ENCODE measurements around the gene COPS3. TPM values are rescaled to one million over a fixed set of nuclear protein-coding genes. Genes with fewer than 3 reads are reported as not detected.

The COPS3 gene
- total RNA-seq, 1 experiment from 2014 or later = 113 TPM

- peaks cover 3% of the 10 kb centered on the region for H3K79me1 ChIP-seq (ENCODE audit: insufficient read depth, low read depth, low read length, poor library complexity, severe bottlenecking)
- Mint-ChIP-seq H3K4me1 (peaks cover 14% of the 10 kb centered on the region in 2 experiments), H3K27ac (no peak overlapping the region; a peak in 1 of 7 replicates), H3K36me3 (ENCODE audit: insufficient read depth in 1 of 3, low read depth in 3 of 3) (peaks cover 22 to 54% (median 51%) of the 10 kb centered on the region in 3 experiments; a peak in 6 of 7 replicates), H3K4me3 (no peak overlapping the region), H3K9me3 (no peaks in the 10 kb centered on the region), H3K27me3 (ENCODE audit: low read depth) (no peaks in the 10 kb centered on the region)
- DNase-seq = no peak
- H2BK15ac ChIP-seq (ENCODE audit: low read depth, low read length) = no peak overlapping the region
- H4K5ac ChIP-seq (ENCODE audit: insufficient read length, low read depth, low read length) = no peak overlapping the region
- no peak overlapping the region for H3K4me2 ChIP-seq (ENCODE audit: insufficient read depth, insufficient read length, low read length)
- H2BK12ac ChIP-seq (ENCODE audit: insufficient read length, low read depth, low read length) = no peak overlapping the region
- no CpG with 5 or more reads among the region's 16 CpGs for WGBS (ENCODE audit: extremely low coverage, insufficient read length, low lambda C conversion rate)
- peaks cover 5% of the 10 kb centered on the region for H3K23me2 ChIP-seq (ENCODE audit: insufficient read length, low read depth, low read length, poor library complexity, severe bottlenecking)
- no peak overlapping the region for H3K4ac ChIP-seq (ENCODE audit: low read depth, low read length)
- no peak overlapping the region for H4K8ac ChIP-seq (replicated peaks; ENCODE audit: insufficient read length, low read depth, low read length)
- peaks cover 9% of the 10 kb centered on the region; the same call in 1 of the 2 replicates for H3K79me2 ChIP-seq (ENCODE audit: insufficient read depth, low read length)
- H2AK5ac ChIP-seq (ENCODE audit: insufficient read length, low read length) = no peak overlapping the region
- H3T11ph ChIP-seq (ENCODE audit: low read length) = no peak overlapping the region
- H2AFZ ChIP-seq (ENCODE audit: low read length) = no peak overlapping the region
- H2BK20ac ChIP-seq (ENCODE audit: low read depth, low read length, poor library complexity, severe bottlenecking) = no peak overlapping the region
- H3K9ac ChIP-seq (ENCODE audit: extremely low read depth, insufficient read length, low read length) = no peak overlapping the region
- no peaks in the 10 kb centered on the region for H3K27me3 ChIP-seq (ENCODE audit: insufficient read depth, low read length)
- H3K23ac ChIP-seq (ENCODE audit: insufficient read length, low read depth, low read length) = no peak overlapping the region
- no peak overlapping the region for H3K18ac ChIP-seq (ENCODE audit: insufficient read length, low read depth, low read length)
- no peak overlapping the region for H3K14ac ChIP-seq (ENCODE audit: insufficient read depth, low read length)
- no peak overlapping the region for H2BK5ac ChIP-seq (ENCODE audit: insufficient read length, low read length)
- TF ChIP-seq CTCF (conservative IDR thresholded peaks at IDR 0.05) = no peak
- no peak overlapping the region for H4K91ac ChIP-seq (ENCODE audit: insufficient read length, low read depth, low read length)
- H3K9me3 ChIP-seq (ENCODE audit: control insufficient read depth, low read depth, low read length) = no peaks in the 10 kb centered on the region
- H4K20me1 ChIP-seq (ENCODE audit: control insufficient read depth, insufficient read depth, insufficient read length) = no peaks in the 10 kb centered on the region
- no peak overlapping the region for H3K56ac ChIP-seq (ENCODE audit: insufficient read length, low read depth, low read length)
- H3K4me1 ChIP-seq (ENCODE audit: insufficient read depth, low read length) = peaks cover 11% of the 10 kb centered on the region
- no peak overlapping the region for H2BK120ac ChIP-seq (ENCODE audit: low read depth, low read length, poor library complexity, severe bottlenecking)
- no peak overlapping the region for H3K27ac ChIP-seq (ENCODE audit: insufficient read length, low read depth, low read length)
Measured at GRCh38 chr17:17231621-17232302, 49.3 kb downstream of the COPS3 start.
